H1 (cell line): ENCODE data around the gene CABCOCO1. TPM values are rescaled to one million over a fixed set of nuclear protein-coding genes. Genes with fewer than 3 reads are reported as not detected.
A peak's percentile ranks its signal among the peaks of the same experiment; 100 is the strongest.

Source experiments
- CTCF ChIA-PET: fragments of 300-600 bp; sonication (Branson Sonifier 250); formaldehyde crosslinking; loops from one replicate; lab custom pipeline; 2021; ENCODE audit not compliant: partially characterized antibody; lab: Charles Lee
- POLR2A ChIA-PET: fragments of 300-600 bp; sonication (Branson Sonifier 250); formaldehyde crosslinking; loops from one replicate; lab custom pipeline; 2021; ENCODE audit warnings: inconsistent platforms; ENCODE audit not compliant: partially characterized antibody; lab: Charles Lee
- DNase-seq, 2 experiments: peaks; one replicate each; pipeline versions ENCODE4 v3.0.0 to v3.0.0-alpha.2; 2010 to 2022; ENCODE audit warnings: low spot score in 2 of 2, low read depth in 1 of 2, mixed read lengths in 1 of 2
- FAIRE-seq: peaks from 2 replicates; lab custom pipeline; 2011; peaks lifted over from hg19 to GRCh38; lab: Jason Lieb, UNC
- H2AFZ ChIP-seq: 2 replicates; pipeline ENCODE4 v1.8.1; 2012; ENCODE audit warnings: low read length, inconsistent platforms
- H2AK5ac ChIP-seq: 2 replicates; pipeline ENCODE4 v1.6.1; 2013; ENCODE audit warnings: low read depth, low read length
- H2BK120ac ChIP-seq: replicated peaks from 2 replicates; pipeline ENCODE3; 2013; ENCODE audit warnings: low read depth, low read length, inconsistent platforms
- H2BK12ac ChIP-seq: 2 replicates; pipeline ENCODE4 v1.6.1; 2013; ENCODE audit warnings: low read depth, low read length
- H2BK15ac ChIP-seq: 2 replicates; pipeline ENCODE4 v1.6.1; 2013; ENCODE audit warnings: low read length
- H2BK20ac ChIP-seq: 2 replicates; pipeline ENCODE4 v1.6.1; 2013; ENCODE audit warnings: low read length
- H2BK5ac ChIP-seq: 2 replicates; pipeline ENCODE4 v1.6.1; 2013; ENCODE audit warnings: low read depth, low read length
- H3K14ac ChIP-seq: 2 replicates; pipeline ENCODE4 v1.6.1; 2013; ENCODE audit warnings: inconsistent platforms; ENCODE audit not compliant: insufficient read length
- H3K18ac ChIP-seq: 2 replicates; pipeline ENCODE4 v1.6.1; 2013; ENCODE audit warnings: low read length; ENCODE audit errors: extremely low read depth
- H3K23ac ChIP-seq: 2 replicates; pipeline ENCODE4 v1.6.1; 2013; ENCODE audit warnings: inconsistent platforms; ENCODE audit not compliant: insufficient read length
- H3K23me2 ChIP-seq: 2 replicates; pipeline ENCODE4 v1.6.1; 2013; ENCODE audit warnings: low read depth, low read length
- H3K27ac ChIP-seq: 2 replicates; pipeline ENCODE4 v1.6.1; 2011; ENCODE audit warnings: low read depth, low read length, inconsistent platforms
- H3K27me3 ChIP-seq, 4 experiments: replicated peaks in 1 of 4; 1 replicate in 1 of 4; 2 replicates in 3 of 4; pipeline versions ENCODE4 v1.6.1 to v1.8.1; 2011 to 2013; ENCODE audit warnings: low read length in 3 of 4, mild to moderate bottlenecking in 3 of 4, inconsistent platforms in 2 of 4, mixed read lengths in 2 of 4, moderate library complexity in 1 of 4; ENCODE audit not compliant: control insufficient read depth in 3 of 4, insufficient read depth in 3 of 4; ENCODE audit errors: extremely low read depth in 1 of 4
- H3K36me3 ChIP-seq, 4 experiments: 2 replicates each; pipeline versions ENCODE4 v1.6.1 to v1.8.1; 2011 to 2013; ENCODE audit warnings: mild to moderate bottlenecking in 4 of 4, low read length in 3 of 4, moderate library complexity in 2 of 4, control low read depth in 1 of 4, inconsistent platforms in 1 of 4; ENCODE audit not compliant: insufficient read depth in 4 of 4, control insufficient read depth in 2 of 4
- H3K4ac ChIP-seq: replicated peaks from 2 replicates; pipeline ENCODE3; 2013; ENCODE audit warnings: low read length, low read depth, mixed read lengths, inconsistent platforms; ENCODE audit not compliant: insufficient read length
- H3K4me1 ChIP-seq, 4 experiments: replicated peaks in 1 of 4; 1 replicate in 1 of 4; 2 replicates in 3 of 4; pipeline versions ENCODE4 v1.6.1 to v1.8.1; 2011 to 2013; ENCODE audit warnings: low read length in 3 of 4, inconsistent platforms in 2 of 4, mixed read lengths in 1 of 4; ENCODE audit not compliant: insufficient read depth in 4 of 4, control insufficient read depth in 3 of 4
- H3K4me2 ChIP-seq, 2 experiments: 2 replicates each; pipeline versions ENCODE4 v1.6.1 to v1.8.1; 2011 to 2013; ENCODE audit warnings: low read depth in 2 of 2, low read length in 2 of 2, control low read depth in 1 of 2, inconsistent platforms in 1 of 2, mild to moderate bottlenecking in 1 of 2; ENCODE audit not compliant: insufficient read depth in 1 of 2
- H3K4me3 ChIP-seq, 4 experiments: fragments of 200-600, 300-600 bp in 1 of 4; sonication (generic), shearing (Covaris generic), sonication (Bioruptor Twin) in 1 of 4; 2 replicates each; pipeline versions ENCODE4 v1.5.1 to v1.8.1; 2011 to 2016; ENCODE audit warnings: low read length in 4 of 4, low read depth in 3 of 4, control low read depth in 2 of 4, inconsistent platforms in 2 of 4, mild to moderate bottlenecking in 2 of 4, mixed read lengths in 1 of 4, moderate library complexity in 1 of 4; ENCODE audit not compliant: insufficient read depth in 2 of 4; ENCODE audit errors: extremely low read depth in 1 of 4
- H3K56ac ChIP-seq: replicated peaks from 2 replicates; pipeline ENCODE3; 2013; ENCODE audit warnings: low read depth, mild to moderate bottlenecking, mixed read lengths, low read length, inconsistent platforms; ENCODE audit not compliant: insufficient read length
- H3K79me1 ChIP-seq: 2 replicates; pipeline ENCODE4 v1.6.1; 2013; ENCODE audit warnings: low read depth, low read length, control low read depth
- H3K79me2 ChIP-seq, 2 experiments: 2 replicates each; pipeline versions ENCODE4 v1.6.1 to v1.8.1; 2012 to 2013; ENCODE audit warnings: low read length in 2 of 2, mild to moderate bottlenecking in 2 of 2, inconsistent platforms in 1 of 2; ENCODE audit not compliant: insufficient read depth in 2 of 2, control insufficient read depth in 1 of 2
- H3K9ac ChIP-seq, 4 experiments: replicated peaks in 1 of 4; 1 replicate in 1 of 4; 2 replicates in 3 of 4; pipeline versions ENCODE4 v1.6.1 to v1.8.1; 2011 to 2013; ENCODE audit warnings: low read depth in 3 of 4, low read length in 3 of 4, control low read depth in 2 of 4, mild to moderate bottlenecking in 2 of 4, moderate library complexity in 2 of 4, inconsistent platforms in 1 of 4; ENCODE audit errors: extremely low read depth in 1 of 4
- H3K9me3 ChIP-seq, 2 experiments: 2 replicates each; pipeline versions ENCODE4 v1.6.1 to v1.8.1; 2012 to 2013; ENCODE audit warnings: mild to moderate bottlenecking in 2 of 2, moderate library complexity in 2 of 2, control low read depth in 1 of 2, inconsistent platforms in 1 of 2, low read depth in 1 of 2, low read length in 1 of 2, mixed read lengths in 1 of 2; ENCODE audit not compliant: insufficient read depth in 2 of 2
- H4K20me1 ChIP-seq, 2 experiments: replicated peaks in 1 of 2; 2 replicates each; pipeline versions ENCODE3 to v1.8.1; 2011 to 2013; ENCODE audit warnings: inconsistent platforms in 2 of 2, low read length in 2 of 2, mild to moderate bottlenecking in 1 of 2; ENCODE audit not compliant: insufficient read depth in 2 of 2, control insufficient read depth in 1 of 2
- H4K5ac ChIP-seq: 2 replicates; pipeline ENCODE4 v1.6.1; 2013; ENCODE audit warnings: low read length, low read depth, mixed read lengths, inconsistent platforms; ENCODE audit not compliant: insufficient read length
- H4K8ac ChIP-seq: 2 replicates; pipeline ENCODE4 v1.8.0; 2013; ENCODE audit warnings: mild to moderate bottlenecking, moderate library complexity, low read length, inconsistent platforms; ENCODE audit not compliant: insufficient read depth; ENCODE audit errors: extremely low read depth
- H4K91ac ChIP-seq: replicated peaks from 2 replicates; pipeline ENCODE3; 2013; ENCODE audit warnings: low read length, mixed read lengths, inconsistent platforms; ENCODE audit not compliant: insufficient read length
- BACH1 ChIP-seq: IDR thresholded peaks from 2 replicates; pipeline ENCODE4 v1.6.1; 2012; ENCODE audit warnings: low read length, improper control_type of control experiment
- CBX5 ChIP-seq: fragments of 300-800, 300-1000 bp; sonication (generic); IDR thresholded peaks from 2 replicates; pipeline ENCODE4 v1.7.1; 2016; ENCODE audit warnings: antibody characterized with exemption, low read length, low read depth
- KDM1A ChIP-seq: fragments of 200-600, 300-600 bp; sonication (generic); IDR thresholded peaks from 2 replicates; pipeline ENCODE4 v1.7.1; 2016; ENCODE audit warnings: mild to moderate bottlenecking, low read length, borderline replicate concordance
- KDM5A ChIP-seq: fragments of 200-600 bp; IDR thresholded peaks from 2 replicates; pipeline ENCODE4 v1.7.1; 2012; ENCODE audit warnings: mild to moderate bottlenecking, low read length, inconsistent platforms, mixed read lengths
- PHF8 ChIP-seq: fragments of 200-600 bp; sonication (generic); conservative IDR thresholded peaks from 2 replicates; pipeline ENCODE4 v1.7.1; 2012; ENCODE audit warnings: low read depth, mild to moderate bottlenecking, inconsistent platforms, low read length, moderate library complexity
- POU5F1 ChIP-seq: IDR thresholded peaks from 2 replicates; pipeline ENCODE4 v1.6.1; 2011; ENCODE audit warnings: low read depth, mild to moderate bottlenecking, low read length, moderate library complexity
- RAD21 ChIP-seq, 2 experiments: IDR thresholded peaks in 1 of 2; conservative IDR thresholded peaks in 1 of 2; 2 replicates each; pipeline ENCODE4 v1.6.1; 2011; ENCODE audit warnings: low read depth in 2 of 2, low read length in 2 of 2, improper control_type of control experiment in 1 of 2, inconsistent platforms in 1 of 2, mild to moderate bottlenecking in 1 of 2, moderate library complexity in 1 of 2
- RNF2 ChIP-seq: fragments of 200-900, 300-1000 bp; sonication (generic); IDR thresholded peaks from 2 replicates; pipeline ENCODE4 v1.7.1; 2016; ENCODE audit warnings: borderline replicate concordance, low read depth, mild to moderate bottlenecking, antibody characterized with exemption, low read length; ENCODE audit not compliant: poor library complexity, severe bottlenecking; ENCODE audit errors: missing control alignments
- SP2 ChIP-seq: IDR thresholded peaks from 2 replicates; pipeline ENCODE4 v1.6.1; 2012; ENCODE audit warnings: mild to moderate bottlenecking, low read length, inconsistent platforms
- TAF7 ChIP-seq: optimal IDR thresholded peaks from 2 replicates; pipeline ENCODE3; 2011; ENCODE audit warnings: low read depth, mild to moderate bottlenecking, inconsistent platforms, low read length, moderate library complexity, borderline replicate concordance
- TCF12 ChIP-seq: IDR thresholded peaks from 2 replicates; pipeline ENCODE4 v1.6.1; 2011; ENCODE audit warnings: low read depth, mild to moderate bottlenecking, low read length
- YY1 ChIP-seq: IDR thresholded peaks from 2 replicates; pipeline ENCODE4 v1.6.1; 2011; ENCODE audit warnings: low read depth, mild to moderate bottlenecking, low read length
- WGBS, 2 experiments: shearing (Covaris generic) in 1 of 2; methylation state at CpG; one replicate each; pipeline versions ENCODE4 v1.1.6 to v1.1.7; 2013 to 2015; ENCODE audit warnings: low lambda C conversion rate in 2 of 2, mixed read lengths in 2 of 2, inconsistent platforms in 1 of 2, low coverage in 1 of 2, missing lambda C conversion rate in 1 of 2; ENCODE audit not compliant: insufficient replicate concordance in 2 of 2, insufficient coverage in 1 of 2, insufficient read length in 1 of 2; ENCODE audit errors: extremely low coverage in 1 of 2, missing lambda C conversion rate in 1 of 2; 5-methylcytosine and 5-hydroxymethylcytosine counted together
- polyA plus RNA-seq, 7 experiments: library from polyadenylated mRNA; depleted of rRNA in 3 of 7; stranded (reverse) in 5 of 7; unstranded in 2 of 7; fragments of >200 nt in 5 of 7; fragments of 200-250 nt in 2 of 7; gene quantifications; 1 replicate in 5 of 7; 2 replicates in 1 of 7; 4 replicates in 1 of 7; pipeline versions ENCODE4 v1.2.1 to v1.2.3, GENCODE V29; 2011 to 2013; ENCODE audit warnings: missing spikeins in 2 of 7, mixed read lengths in 2 of 7
- total RNA-seq: library from RNA; stranded (reverse); fragmentation: NEBNext Ultra II Directional; extraction: Animal tissue kit (Norgen Biotek cat#: 25700); gene quantifications from 2 replicates; pipeline ENCODE4 v1.2.1, GENCODE V29; 2021
- TF ChIP-seq, protein P1 (sequence below): IDR thresholded peaks from 2 replicates; pipeline ENCODE4 v1.6.1; 2012; ENCODE audit warnings: inconsistent platforms

Gene CABCOCO1
- total and polyA plus RNA-seq, 2 of the 8 experiments (the other 6 are each of a cell fraction or from before 2014, with no cell fraction given): not detected

DNA sequence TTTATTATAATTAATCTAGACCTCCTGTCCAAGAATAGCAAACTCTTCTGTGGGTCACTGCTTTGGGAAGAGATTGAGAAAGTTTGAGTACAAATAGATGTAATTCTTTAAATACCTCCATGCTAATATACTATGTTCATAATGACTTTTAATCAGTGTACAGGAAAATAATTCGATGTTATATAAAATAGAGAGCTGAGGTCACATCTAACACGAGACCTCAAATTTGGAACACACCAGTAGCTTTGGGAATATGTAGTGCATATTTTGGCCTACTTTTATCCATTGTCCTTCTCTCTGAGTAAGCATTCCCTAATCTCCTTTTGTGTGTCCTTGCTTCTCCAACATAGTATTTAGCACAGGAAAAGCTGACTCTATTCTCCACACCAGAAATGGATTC lies 27.3 kb upstream of the CABCOCO1 start:
- no peak overlapping the region for H2BK12ac ChIP-seq
- no peak overlapping the region for H3K18ac ChIP-seq
- 0 out of 2 replicates have a peak overlapping the region, but pooled peaks have one; percentile 12 for H2AFZ ChIP-seq
- 85% methylated on average over 2 of the region's 2 CpGs; no CpG with 5 or more reads in 1 of the 2 experiments for WGBS, 2 experiments
- no peak overlapping the region for H3K4me3 ChIP-seq
- H3K4ac ChIP-seq: no peak overlapping the region
- no peak overlapping the region for H4K91ac ChIP-seq
- no peak overlapping the region for H3K23ac ChIP-seq
- FAIRE-seq: no peak
- H3K36me3 ChIP-seq: no peaks in the 10 kb centered on the region; a peak in 2 of 8 replicates
- H4K20me1 ChIP-seq: no peaks in the 10 kb centered on the region
- no peak overlapping the region for H2BK20ac ChIP-seq
- H3K79me1 ChIP-seq: no peaks in the 10 kb centered on the region
- POLR2A ChIA-PET: interaction anchor here (0.7 kb wide), 1 partner anchor 12 kb away, joined by 4 read pairs; no protein-coding TSS in a partner anchor
- H3K56ac ChIP-seq: no peak overlapping the region
- no peak overlapping the region for H2AK5ac ChIP-seq
- no peak overlapping the region for H2BK5ac ChIP-seq
- no peaks in the 10 kb centered on the region for H3K9me3 ChIP-seq
- no peak overlapping the region for H2BK120ac ChIP-seq
- H3K4me2 ChIP-seq: no peak overlapping the region
- no peak overlapping the region for H3K9ac ChIP-seq
- H3K27me3 ChIP-seq: no peaks in the 10 kb centered on the region
- H3K23me2 ChIP-seq: no peaks in the 10 kb centered on the region
- H4K5ac ChIP-seq: no peak overlapping the region
- no peak overlapping the region for H2BK15ac ChIP-seq
- H3K14ac ChIP-seq: no peak overlapping the region
- DNase-seq: no peak
- H3K27ac ChIP-seq: no peak overlapping the region
- H3K4me1 ChIP-seq: peaks cover 0 to 4% (median 1%) of the 10 kb centered on the region in 4 experiments; a peak in 1 of 7 replicates
- H3K79me2 ChIP-seq: no peaks in the 10 kb centered on the region
- CTCF ChIA-PET: no interaction called here
- H4K8ac ChIP-seq: no peak overlapping the region
- no peak for TF ChIP-seq YY1
- no peak for TF ChIP-seq RAD21 (IDR thresholded peaks at IDR 0.05 in 1 of 2, conservative IDR thresholded peaks at IDR 0.05 in 1 of 2; ENCODE audit: low read depth in 2 of 2, low read length in 2 of 2)
- TF ChIP-seq RNF2: no peak
- TF ChIP-seq CBX5: no peak
- no peak for TF ChIP-seq TCF12
- no peak for TF ChIP-seq BACH1
- TF ChIP-seq, protein P1, sequence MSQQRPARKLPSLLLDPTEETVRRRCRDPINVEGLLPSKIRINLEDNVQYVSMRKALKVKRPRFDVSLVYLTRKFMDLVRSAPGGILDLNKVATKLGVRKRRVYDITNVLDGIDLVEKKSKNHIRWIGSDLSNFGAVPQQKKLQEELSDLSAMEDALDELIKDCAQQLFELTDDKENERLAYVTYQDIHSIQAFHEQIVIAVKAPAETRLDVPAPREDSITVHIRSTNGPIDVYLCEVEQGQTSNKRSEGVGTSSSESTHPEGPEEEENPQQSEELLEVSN: no peak
- no peak for TF ChIP-seq PHF8
- no peak for TF ChIP-seq KDM1A
- no peak for TF ChIP-seq TAF7
- TF ChIP-seq POU5F1: no peak
- no peak for TF ChIP-seq SP2
- no peak for TF ChIP-seq KDM5A
